WTC11 (cell line): ENCODE results near the gene RASGRP4. TPM values are rescaled to one million over a fixed set of nuclear protein-coding genes. Genes with fewer than 3 reads are reported as not detected.

ENCODE experiments used
- ATAC-seq: fragments of 200-7000 bp; cut with Tn5 transposase; 2 replicates; pipeline ENCODE4 v1.10.0; 2021; ENCODE audit warnings: mild to moderate bottlenecking, moderate library complexity
- Bru-seq: library from RNA; stranded (reverse); fragments of 400-500 nt; gene quantifications from one replicate; lab custom pipeline; 2021; lab: Mats Ljungman, UMichigan
- CTCF ChIA-PET: fragments of 300-600 bp; sonication (Branson Sonifier 250); formaldehyde crosslinking; loops from one replicate; lab custom pipeline; 2021; ENCODE audit warnings: antibody characterized with exemption; lab: Charles Lee
- POLR2A ChIA-PET: fragments of 350-600 bp; sonication (Branson Sonifier 250); formaldehyde crosslinking; loops from one replicate; lab custom pipeline; 2021; ENCODE audit warnings: antibody characterized with exemption; lab: Charles Lee
- DNase-seq: peaks from one replicate; pipeline ENCODE4 v3.0.0; 2021; ENCODE audit warnings: low spot score
- H3K27ac Mint-ChIP-seq: 2 replicates; pipeline ENCODE4 v1.8.0; 2021; ENCODE audit warnings: mixed read lengths
- H3K27me3 Mint-ChIP-seq: 2 replicates; pipeline ENCODE4 v1.8.0; 2021; ENCODE audit warnings: low read depth, mild to moderate bottlenecking, moderate library complexity, mixed read lengths
- H3K36me3 Mint-ChIP-seq: 2 replicates; pipeline ENCODE4 v1.8.0; 2021; ENCODE audit warnings: mixed read lengths
- H3K4me1 Mint-ChIP-seq: 2 replicates; pipeline ENCODE4 v1.8.0; 2022; ENCODE audit warnings: mixed read lengths
- H3K4me3 Mint-ChIP-seq: 2 replicates; pipeline ENCODE4 v1.8.0; 2021; ENCODE audit warnings: mild to moderate bottlenecking, moderate library complexity, mixed read lengths
- H3K9me3 Mint-ChIP-seq: 2 replicates; pipeline ENCODE4 v1.8.0; 2021; ENCODE audit warnings: mixed read lengths
- CREB1 ChIP-seq: sonication (generic); formaldehyde crosslinking; IDR thresholded peaks from 2 replicates; pipeline ENCODE4 v1.8.0; 2023; ENCODE audit warnings: mild to moderate bottlenecking, missing genetic modification reagents
- E2F4 ChIP-seq: sonication (generic); formaldehyde crosslinking; IDR thresholded peaks from 2 replicates; pipeline ENCODE4 v1.8.1; 2022; ENCODE audit warnings: low read depth, mild to moderate bottlenecking, moderate library complexity, missing genetic modification reagents, borderline replicate concordance
- E2F5 ChIP-seq: sonication (generic); formaldehyde crosslinking; IDR thresholded peaks from 2 replicates; pipeline ENCODE4 v1.8.1; 2022; ENCODE audit warnings: mild to moderate bottlenecking, moderate library complexity, missing genetic modification reagents
- ERG ChIP-seq: fragments of 250-450 bp; sonication (Bioruptor Pico); IDR thresholded peaks from 2 replicates; pipeline ENCODE4 v1.8.0; 2021; ENCODE audit warnings: mild to moderate bottlenecking
- ESRRA ChIP-seq: sonication (generic); formaldehyde crosslinking; IDR thresholded peaks from 2 replicates; pipeline ENCODE4 v1.8.1; 2022; ENCODE audit warnings: mild to moderate bottlenecking, missing genetic modification reagents, borderline replicate concordance
- FOXK1 ChIP-seq: sonication (generic); formaldehyde crosslinking; IDR thresholded peaks from 2 replicates; pipeline ENCODE4 v1.8.0; 2022; ENCODE audit warnings: mild to moderate bottlenecking, moderate library complexity, missing genetic modification reagents
- GABPB1 ChIP-seq: sonication (generic); formaldehyde crosslinking; IDR thresholded peaks from 2 replicates; pipeline ENCODE4 v1.8.1; 2023; ENCODE audit warnings: mild to moderate bottlenecking, missing genetic modification reagents
- GRHL2 ChIP-seq: fragments of 250-450 bp; sonication (Bioruptor Pico); IDR thresholded peaks from 2 replicates; pipeline ENCODE4 v1.8.0; 2022; ENCODE audit warnings: mild to moderate bottlenecking, moderate library complexity; ENCODE audit not compliant: insufficient replicate concordance, severe bottlenecking
- HMGXB4 ChIP-seq: sonication (generic); formaldehyde crosslinking; IDR thresholded peaks from 2 replicates; pipeline ENCODE4 v1.8.1; 2023; ENCODE audit warnings: mild to moderate bottlenecking, moderate library complexity, missing genetic modification reagents
- KAT7 ChIP-seq: sonication (generic); formaldehyde crosslinking; IDR thresholded peaks from 2 replicates; pipeline ENCODE4 v1.8.1; 2023; ENCODE audit warnings: missing genetic modification reagents, mild to moderate bottlenecking, borderline replicate concordance
- MXD4 ChIP-seq: fragments of 250-450 bp; sonication (Bioruptor Pico); IDR thresholded peaks from 2 replicates; pipeline ENCODE4 v1.8.0; 2021; ENCODE audit warnings: mild to moderate bottlenecking, moderate library complexity, borderline replicate concordance
- RELA ChIP-seq: sonication (generic); formaldehyde crosslinking; IDR thresholded peaks from 2 replicates; pipeline ENCODE4 v1.8.1; 2022; ENCODE audit warnings: missing genetic modification reagents, mild to moderate bottlenecking, borderline replicate concordance
- RORB ChIP-seq: fragments of 250-450 bp; sonication (Bioruptor Pico); IDR thresholded peaks from 2 replicates; pipeline ENCODE4 v1.9.0; 2021; ENCODE audit warnings: mild to moderate bottlenecking
- TCF7 ChIP-seq: sonication (generic); formaldehyde crosslinking; IDR thresholded peaks from 2 replicates; pipeline ENCODE4 v1.8.0; 2022; ENCODE audit warnings: mild to moderate bottlenecking, low read depth, missing genetic modification reagents, moderate library complexity
- USF2 ChIP-seq: sonication (generic); formaldehyde crosslinking; IDR thresholded peaks from 2 replicates; pipeline ENCODE4 v1.8.1; 2023; ENCODE audit warnings: mild to moderate bottlenecking, missing genetic modification reagents, moderate library complexity
- ZBTB43 ChIP-seq: sonication (generic); formaldehyde crosslinking; IDR thresholded peaks from 2 replicates; pipeline ENCODE4 v1.8.1; 2023; ENCODE audit warnings: mild to moderate bottlenecking, missing genetic modification reagents
- ZNF121 ChIP-seq: sonication (generic); formaldehyde crosslinking; IDR thresholded peaks from 2 replicates; pipeline ENCODE4 v1.8.0; 2023; ENCODE audit warnings: missing genetic modification reagents
- ZNF263 ChIP-seq: sonication (generic); formaldehyde crosslinking; IDR thresholded peaks from 2 replicates; pipeline ENCODE4 v1.8.1; 2022; ENCODE audit warnings: low read depth, mild to moderate bottlenecking, moderate library complexity, missing genetic modification reagents
- ZNF317 ChIP-seq: sonication (generic); formaldehyde crosslinking; IDR thresholded peaks from 2 replicates; pipeline ENCODE4 v1.8.1; 2023; ENCODE audit warnings: low read depth, mild to moderate bottlenecking, moderate library complexity, missing genetic modification reagents, borderline replicate concordance
- ZNF396 ChIP-seq: fragments of 250-450 bp; sonication (Bioruptor Pico); IDR thresholded peaks from 2 replicates; pipeline ENCODE4 v1.8.0; 2021; ENCODE audit warnings: mild to moderate bottlenecking, moderate library complexity, borderline replicate concordance
- ZNF423 ChIP-seq: fragments of 250-450 bp; sonication (Bioruptor Pico); IDR thresholded peaks from 2 replicates; pipeline ENCODE4 v2.1.2; 2022; ENCODE audit warnings: mild to moderate bottlenecking, moderate library complexity
- long read RNA-seq, 3 experiments: library from RNA in 1 of 3; library from capped mRNA in 1 of 3; library from polyadenylated mRNA in 1 of 3; unstranded in 2 of 3; stranded (forward) in 1 of 3; transcript quantifications; one replicate each; pipeline ENCODE4 v2.0.0, GENCODE V29; 2021
- total RNA-seq: library from RNA; stranded (reverse); gene quantifications from 3 replicates; pipeline ENCODE4 v1.2.3, GENCODE V29; 2021

The RASGRP4 gene
- total RNA-seq (2.5 to 4.1 TPM (median 3.4 TPM) in 3 replicates), Bru-seq, nascent RNA (percentile 22 among the genes with signal in this experiment)
- long read RNA-seq, experiment 1, partial matches to known transcripts = 0 of 2 reads
- long read RNA-seq, experiment 1, other reads (novel, unspliced or antisense) = 1 of 2 reads
- long read RNA-seq, experiment 2, partial matches to known transcripts = 1 of 3 reads
- long read RNA-seq, experiment 2, other reads (novel, unspliced or antisense) = 2 of 3 reads
- long read RNA-seq, experiment 3, partial matches to known transcripts = 0 of 1 reads
- long read RNA-seq, experiment 3, other reads (novel, unspliced or antisense) = 1 of 1 reads

- Mint-ChIP-seq H3K4me3 (peak within 1 kb of the TSS; percentile 45), H3K36me3 (no peaks in the 10 kb centered on the region), H3K4me1 (peaks cover 25% of the 10 kb centered on the region), H3K9me3 (no peaks in the 10 kb centered on the region), H3K27me3 (no peaks in the 10 kb centered on the region), H3K27ac (0 out of 2 replicates have a peak within 1 kb of the TSS, but pooled peaks have one; percentile 53)
- DNase-seq = peak; percentile 45
- peak; percentile 79 for ATAC-seq
- TF ChIP-seq MXD4 (no peak), HMGXB4 (CRISPR knock-in tag) (no peak), ZNF423 (peak; percentile 43; the same call in 1 of the 2 replicates), GRHL2 (CRISPR knock-in tag) (no peak), ZNF263 (CRISPR knock-in tag) (no peak), GABPB1 (CRISPR knock-in tag) (no peak)
- ChIA-PET CTCF (interaction anchor here (0.6 to 4.3 kb wide), 8 partner anchors 9 to 267 kb away, joined by 3 to 49 read pairs (median 6); partner anchors contain the start of gene FAM98C), POLR2A (interaction anchor here (0.9 kb wide), 1 partner anchor 8 kb away, joined by 3 read pairs; no protein-coding TSS in a partner anchor)
These were observed at the start of gene RASGRP4 for GRCh38 chr19:38425810-38426466. Gene RASGRP4, minus strand, starts transcription at chr19:38426219. Its CDS starts 128 bp downstream, at chr19:38426091.

GRCh38 chr19:38475176-38475575 lies 49.2 kb upstream of the RASGRP4 start:
- ATAC-seq = no peak
- Mint-ChIP-seq H3K27ac (no peak overlapping the region), H3K9me3 (no peaks in the 10 kb centered on the region), H3K36me3 (peaks cover 22% of the 10 kb centered on the region), H3K4me1 (peaks cover 4% of the 10 kb centered on the region; the same call in 1 of the 2 replicates), H3K27me3 (no peaks in the 10 kb centered on the region), H3K4me3 (no peak overlapping the region)
- POLR2A ChIA-PET = no interaction called here
- CTCF ChIA-PET = interaction anchor here (1.0 kb wide), 1 partner anchor 72 kb away, joined by 4 read pairs; the partner anchor contains the start of gene FAM98C
- no peak for TF ChIP-seq KAT7 (CRISPR knock-in tag)
- no peak for TF ChIP-seq TCF7 (CRISPR knock-in tag)
- TF ChIP-seq RORB (CRISPR knock-in tag) = no peak
- no peak for TF ChIP-seq ERG (CRISPR knock-in tag)
- no peak for TF ChIP-seq ZBTB43 (CRISPR knock-in tag)
- TF ChIP-seq ZNF396 = no peak
- DNase-seq = no peak

- H3K4me3 Mint-ChIP-seq = no peak overlapping the region
- peaks cover 4% of the 10 kb centered on the region; the same call in 1 of the 2 replicates for H3K4me1 Mint-ChIP-seq
- ATAC-seq (no peak), DNase-seq (no peak)
- ChIA-PET CTCF (no interaction called here), POLR2A (no interaction called here)
- TF ChIP-seq ZNF317 (CRISPR knock-in tag) = no peak
- no peak for TF ChIP-seq E2F4
- TF ChIP-seq E2F5 (CRISPR knock-in tag) = no peak
- TF ChIP-seq FOXK1 (CRISPR knock-in tag) = no peak
- TF ChIP-seq RELA (CRISPR knock-in tag) = no peak
- TF ChIP-seq ZNF396 = no peak
- no peak for TF ChIP-seq ZBTB43 (CRISPR knock-in tag)
- no peak for TF ChIP-seq CREB1
- TF ChIP-seq ZNF121 (CRISPR knock-in tag) = no peak
- TF ChIP-seq ESRRA = no peak
- TF ChIP-seq USF2 = no peak
- H3K9me3 Mint-ChIP-seq = no peaks in the 10 kb centered on the region
- no peaks in the 10 kb centered on the region for H3K27me3 Mint-ChIP-seq
- H3K27ac Mint-ChIP-seq = no peak overlapping the region
- H3K36me3 Mint-ChIP-seq = peaks cover 28% of the 10 kb centered on the region
These were observed 47.2 kb upstream of the RASGRP4 start for GRCh38 chr19:38473201-38473600.
